ENCODE measurements around the gene RASSF8.

DNA sequence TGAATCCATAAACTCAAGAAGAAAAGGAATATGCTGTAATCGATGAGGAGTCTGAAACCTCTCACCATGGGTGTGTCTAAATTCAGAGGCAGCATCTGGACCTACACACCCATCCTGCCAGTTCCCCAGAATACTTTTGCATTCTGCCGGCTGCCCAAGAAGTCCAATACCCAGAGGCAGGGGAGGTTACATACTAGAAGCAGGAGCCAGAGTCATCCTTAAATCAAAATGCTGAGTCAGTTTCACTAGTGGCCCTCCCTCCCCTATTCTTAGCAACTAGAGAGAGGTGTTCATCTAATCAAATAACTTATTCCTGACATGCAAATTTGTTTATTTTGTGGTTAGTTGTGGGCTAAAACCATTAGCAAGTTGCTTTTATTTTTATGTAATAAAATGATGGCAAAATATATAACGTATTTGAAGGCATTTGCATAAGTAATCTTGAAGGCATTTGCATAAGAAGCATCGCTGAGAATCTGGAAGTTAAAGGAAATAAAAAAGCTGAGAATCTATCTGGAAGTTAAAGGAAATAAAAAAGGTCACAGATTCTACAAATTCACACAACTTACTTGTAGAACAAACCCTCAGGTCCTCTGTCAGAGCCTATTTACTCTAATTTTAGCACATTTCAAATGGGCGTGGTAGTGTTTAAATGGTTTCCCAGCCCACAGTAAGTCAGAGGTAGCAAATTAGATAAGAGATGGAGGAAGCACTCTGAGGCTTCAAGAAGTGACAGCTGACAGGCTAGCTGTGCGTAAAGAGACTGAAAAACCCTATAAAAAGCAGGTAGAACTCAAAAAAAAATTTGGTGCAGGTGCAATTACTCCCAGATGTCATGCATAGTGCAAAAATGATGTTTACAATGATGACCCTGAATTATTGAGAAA, 158.6 kb downstream of the RASSF8 start:
- TF ChIP-seq ZNF311 (CRISPR knock-in tag; IDR thresholded peaks at IDR 0.05) (no peak), ZNF146 (CRISPR knock-in tag; IDR thresholded peaks at IDR 0.05; ENCODE audit: unreplicated experiment) (no peak), TARDBP (IDR thresholded peaks at IDR 0.05) (no peak), ZNF133 (CRISPR knock-in tag; IDR thresholded peaks at IDR 0.05) (no peak), FOXJ3 (CRISPR knock-in tag; IDR thresholded peaks at IDR 0.05) (no peak), BHLHE40 (IDR thresholded peaks at IDR 0.05; ENCODE audit: low read length) (no peak), EHMT2 (IDR thresholded peaks at IDR 0.05) (no peak), CC2D1A (IDR thresholded peaks at IDR 0.05) (no peak), SP1 (CRISPR knock-in tag; IDR thresholded peaks at IDR 0.05) (no peak), HNRNPL (IDR thresholded peaks at IDR 0.05; ENCODE audit: low read depth, low read length) (no peak), CBX3 (IDR thresholded peaks at IDR 0.05; ENCODE audit: borderline replicate concordance in 1 of 2, low read length in 2 of 2) (no peak)
- TF ChIP-seq, protein P1, sequence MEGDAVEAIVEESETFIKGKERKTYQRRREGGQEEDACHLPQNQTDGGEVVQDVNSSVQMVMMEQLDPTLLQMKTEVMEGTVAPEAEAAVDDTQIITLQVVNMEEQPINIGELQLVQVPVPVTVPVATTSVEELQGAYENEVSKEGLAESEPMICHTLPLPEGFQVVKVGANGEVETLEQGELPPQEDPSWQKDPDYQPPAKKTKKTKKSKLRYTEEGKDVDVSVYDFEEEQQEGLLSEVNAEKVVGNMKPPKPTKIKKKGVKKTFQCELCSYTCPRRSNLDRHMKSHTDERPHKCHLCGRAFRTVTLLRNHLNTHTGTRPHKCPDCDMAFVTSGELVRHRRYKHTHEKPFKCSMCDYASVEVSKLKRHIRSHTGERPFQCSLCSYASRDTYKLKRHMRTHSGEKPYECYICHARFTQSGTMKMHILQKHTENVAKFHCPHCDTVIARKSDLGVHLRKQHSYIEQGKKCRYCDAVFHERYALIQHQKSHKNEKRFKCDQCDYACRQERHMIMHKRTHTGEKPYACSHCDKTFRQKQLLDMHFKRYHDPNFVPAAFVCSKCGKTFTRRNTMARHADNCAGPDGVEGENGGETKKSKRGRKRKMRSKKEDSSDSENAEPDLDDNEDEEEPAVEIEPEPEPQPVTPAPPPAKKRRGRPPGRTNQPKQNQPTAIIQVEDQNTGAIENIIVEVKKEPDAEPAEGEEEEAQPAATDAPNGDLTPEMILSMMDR (IDR thresholded peaks at IDR 0.05 in 2 of 3, conservative IDR thresholded peaks at IDR 0.05 in 1 of 3; ENCODE audit: insufficient read depth in 2 of 3, low read depth in 1 of 3, low read length in 3 of 3), result no peak
- TF ChIP-seq, protein P2, sequence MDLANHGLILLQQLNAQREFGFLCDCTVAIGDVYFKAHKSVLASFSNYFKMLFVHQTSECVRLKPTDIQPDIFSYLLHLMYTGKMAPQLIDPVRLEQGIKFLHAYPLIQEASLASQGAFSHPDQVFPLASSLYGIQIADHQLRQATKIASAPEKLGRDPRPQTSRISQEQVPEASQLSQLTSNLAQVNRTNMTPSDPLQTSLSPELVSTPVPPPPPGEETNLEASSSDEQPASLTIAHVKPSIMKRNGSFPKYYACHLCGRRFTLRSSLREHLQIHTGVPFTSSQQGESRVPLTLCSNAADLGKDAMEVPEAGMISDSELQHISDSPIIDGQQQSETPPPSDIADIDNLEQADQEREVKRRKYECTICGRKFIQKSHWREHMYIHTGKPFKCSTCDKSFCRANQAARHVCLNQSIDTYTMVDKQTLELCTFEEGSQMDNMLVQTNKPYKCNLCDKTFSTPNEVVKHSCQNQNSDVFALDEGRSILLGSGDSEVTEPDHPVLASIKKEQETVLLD (IDR thresholded peaks at IDR 0.05), result no peak
- TF ChIP-seq, protein P3, sequence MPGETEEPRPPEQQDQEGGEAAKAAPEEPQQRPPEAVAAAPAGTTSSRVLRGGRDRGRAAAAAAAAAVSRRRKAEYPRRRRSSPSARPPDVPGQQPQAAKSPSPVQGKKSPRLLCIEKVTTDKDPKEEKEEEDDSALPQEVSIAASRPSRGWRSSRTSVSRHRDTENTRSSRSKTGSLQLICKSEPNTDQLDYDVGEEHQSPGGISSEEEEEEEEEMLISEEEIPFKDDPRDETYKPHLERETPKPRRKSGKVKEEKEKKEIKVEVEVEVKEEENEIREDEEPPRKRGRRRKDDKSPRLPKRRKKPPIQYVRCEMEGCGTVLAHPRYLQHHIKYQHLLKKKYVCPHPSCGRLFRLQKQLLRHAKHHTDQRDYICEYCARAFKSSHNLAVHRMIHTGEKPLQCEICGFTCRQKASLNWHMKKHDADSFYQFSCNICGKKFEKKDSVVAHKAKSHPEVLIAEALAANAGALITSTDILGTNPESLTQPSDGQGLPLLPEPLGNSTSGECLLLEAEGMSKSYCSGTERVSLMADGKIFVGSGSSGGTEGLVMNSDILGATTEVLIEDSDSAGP (CRISPR knock-in tag; IDR thresholded peaks at IDR 0.05), result no peak
